Heart left ventricle (tissue), 16 donors: ENCODE data around the gene WNT16. TPM values are rescaled to one million over a fixed set of nuclear protein-coding genes. Genes with fewer than 3 reads are reported as not detected.

ENCODE experiments used
- ATAC-seq, 4 donors: fragments of 200-7000 bp; cut with Tn5 transposase; one replicate each; pipeline ENCODE4 v1.9.1; 2020 to 2022; ENCODE audit warnings: moderate library complexity in 4 of 4, mild to moderate bottlenecking in 3 of 4, moderate number of reproducible peaks in 1 of 4
- DNase-seq, 5 donors: peaks; one replicate each; pipeline ENCODE4 v3.0.0-alpha.2; 2020
- H3K27ac ChIP-seq, 12 donors: fragments of 200-600 bp; sonication (generic) in 4 of 12; one replicate each; pipeline versions ENCODE4 v1.5.0 to v1.8.0; 2016 to 2022; ENCODE audit warnings: mild to moderate bottlenecking in 2 of 12
- H3K27me3 ChIP-seq, 9 donors: fragments of 200-600 bp; sonication (generic) in 2 of 9; one replicate each; pipeline versions ENCODE4 v1.5.1 to v1.8.0; 2016 to 2022; ENCODE audit warnings: mild to moderate bottlenecking in 3 of 9
- H3K36me3 ChIP-seq, 9 donors: fragments of 200-600 bp; sonication (generic) in 2 of 9; one replicate each; pipeline versions ENCODE4 v1.5.0 to v1.8.0; 2018 to 2022; ENCODE audit warnings: mild to moderate bottlenecking in 2 of 9
- H3K4me1 ChIP-seq, 12 donors: fragments of 200-600 bp; sonication (generic) in 4 of 12; one replicate each; pipeline versions ENCODE4 v1.5.0 to v1.8.0; 2016 to 2022; ENCODE audit warnings: mild to moderate bottlenecking in 3 of 12
- H3K4me3 ChIP-seq, 12 donors: fragments of 200-600 bp; sonication (generic) in 4 of 12; one replicate each; pipeline versions ENCODE4 v1.5.0 to v1.8.0; 2017 to 2022; ENCODE audit warnings: mild to moderate bottlenecking in 9 of 12, moderate library complexity in 4 of 12
- H3K9me3 ChIP-seq, 12 donors: fragments of 200-600 bp; sonication (generic) in 4 of 12; one replicate each; pipeline versions ENCODE4 v1.5.0 to v1.8.0; 2016 to 2022; ENCODE audit warnings: mild to moderate bottlenecking in 1 of 12
- POLR2A ChIP-seq, 2 donors: fragments of 450-650 bp; IDR thresholded peaks; one replicate each; pipeline ENCODE4 v1.6.1; 2017; ENCODE audit warnings: antibody characterized with exemption in 2 of 2, mild to moderate bottlenecking in 2 of 2, moderate library complexity in 2 of 2
- WGBS, 4 donors: extraction: QIAGEN DNeasy Blood & Tissue Kit in 2 of 4; methylation state at CpG; one replicate each; pipeline versions ENCODE4 v1.1.5 to v1.1.7; 2013 to 2018; 5-methylcytosine and 5-hydroxymethylcytosine counted together
- intact Hi-C, 10 donors: fragments of 100-400 bp; cut with DNase I; formaldehyde crosslinking; loops; one replicate each; pipeline versions ENCODE4 v1.11.1 to v1.14.2; 2022
- polyA plus RNA-seq, 2 donors: library from polyadenylated mRNA; stranded (reverse); fragments of 200-250 nt; gene quantifications; one replicate each; pipeline ENCODE4 v1.2.3, GENCODE V29; 2013
- total RNA-seq, 9 donors: library from RNA; depleted of rRNA in 2 of 9; stranded (reverse); fragments of >200 nt in 2 of 9; fragmentation: NEBNext Ultra II Directional in 3 of 9; extraction: Animal tissue kit (Norgen Biotek cat#: 25700) in 3 of 9; gene quantifications; one replicate each; pipeline versions ENCODE4 v1.1.0 to v1.2.4, GENCODE V29; 2016 to 2023
- TF ChIP-seq, protein P1 (sequence below), 12 donors: fragments of 200-600 bp; sonication (generic) in 4 of 12; IDR thresholded peaks; one replicate each; pipeline versions ENCODE4 v1.5.0 to v1.8.0; 2018 to 2022; ENCODE audit warnings: antibody characterized with exemption in 12 of 12, mild to moderate bottlenecking in 5 of 12
- donor health status: ischemic (EF 13 %, LVEDD 7.1; RV severe dilation, severe dysfunction).
- donor health status: healthy with polysubstance abuse.
- donor health status: DM: no; HTN: yes; CAD: no.
- donor health status: DM: no; HTN: no; CAD: no.
- donor health status: ischemic (EF 25% LVEDD 6.9; RV normal size, moderate dysfunction).
- donor health status: ischemic (EF 25% LVEDD 5.7; RV mildly dilated, moderate dysfunction).
- donor health status: healthy.
- donor health status: DM: yes; HTN: yes; CAD: no.
- donor health status: ischemic (EF 35%, LVEDD 5.7; RV mildly dilated, moderate dysfunction).
- donor health status: nonischemic (EF 11% LVEDD 7.7; RV severe dilation, severe dysfunction).
- donor health status: DM: yes; HTN: yes; CAD: no.
- donor health status: PGD.
- donor health status: ischemic (EF 29% LVEDD 5.4; RV normal size, mild dysfunction).
- donor health status: nonischemic (EF 23%, LVEDD 6.1; RV moderate dilation, normal function).

Gene WNT16
- total and polyA plus RNA-seq, 11 donors = 0.19 TPM; not detected in 10

DNA sequence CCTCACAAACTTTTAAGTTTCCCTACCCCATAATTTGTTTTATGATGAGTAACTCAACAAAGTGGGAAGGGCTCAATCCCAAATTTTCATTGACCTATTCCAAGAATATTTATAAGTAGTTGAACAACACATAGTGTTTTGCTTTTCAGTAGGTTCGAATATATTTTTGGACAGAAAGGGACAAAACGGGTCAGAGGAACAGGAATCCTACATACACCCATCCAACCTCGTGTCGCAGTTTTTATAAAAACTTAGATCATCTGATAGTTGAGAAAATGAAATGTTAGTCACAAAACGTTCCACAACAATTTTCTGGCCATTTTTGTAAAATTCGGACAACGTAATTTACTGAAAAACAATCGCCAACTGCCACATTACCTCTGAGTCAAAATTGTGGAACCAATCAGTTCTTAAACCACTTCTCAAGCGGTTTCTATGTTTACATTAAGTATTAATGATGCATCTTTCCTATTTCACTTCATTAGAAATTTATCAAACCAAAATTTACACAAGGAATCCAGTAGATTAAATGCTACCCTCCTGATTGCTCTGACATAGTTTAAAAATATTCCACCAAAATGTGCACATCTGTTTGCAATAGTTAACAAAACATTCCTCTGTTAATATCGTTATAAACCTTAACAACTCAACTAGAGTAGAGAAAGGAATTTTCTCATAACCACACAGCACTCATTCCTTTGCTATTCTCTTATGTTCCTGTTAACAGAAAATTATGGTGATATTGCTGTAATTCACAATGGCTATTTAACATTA is 6.3 kb downstream of the WNT16 start:
- H3K27me3 ChIP-seq = peaks cover 4 to 57% (median 53%) of the 10 kb centered on the region in 9 donors
- no peak for DNase-seq

DNA sequence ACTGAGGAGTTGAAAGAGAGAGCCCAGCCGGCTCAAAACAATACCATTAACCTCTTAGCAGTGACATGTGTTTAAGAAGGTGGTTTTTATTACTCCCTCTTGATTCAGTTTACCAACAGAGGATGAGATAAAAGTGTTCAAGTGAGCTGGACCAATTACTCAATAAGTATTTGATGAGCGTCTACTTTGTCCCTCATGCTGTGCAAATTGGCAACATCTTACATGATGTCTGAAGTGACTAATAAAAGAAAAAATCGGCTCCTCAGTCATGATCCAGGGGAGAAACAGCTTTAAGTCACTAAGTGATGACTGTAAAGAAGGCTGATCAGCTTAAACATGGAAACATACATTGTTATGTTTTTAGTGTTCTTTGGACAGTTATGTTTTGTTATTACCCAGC is 7.8 kb downstream of the WNT16 start:
- ATAC-seq (no peak), DNase-seq (no peak)
- Histone ChIP-seq H3K27me3 (peaks cover 0 to 42% (median 38%) of the 10 kb centered on the region in 9 donors), H3K4me3 (no peak overlapping the region), H3K4me1 (no peaks in the 10 kb centered on the region), H3K36me3 (no peaks in the 10 kb centered on the region), H3K9me3 (no peaks in the 10 kb centered on the region), H3K27ac (no peak overlapping the region)
- TF ChIP-seq POLR2A (IDR thresholded peaks at IDR 0.05) = no peak
- TF ChIP-seq, protein P1, sequence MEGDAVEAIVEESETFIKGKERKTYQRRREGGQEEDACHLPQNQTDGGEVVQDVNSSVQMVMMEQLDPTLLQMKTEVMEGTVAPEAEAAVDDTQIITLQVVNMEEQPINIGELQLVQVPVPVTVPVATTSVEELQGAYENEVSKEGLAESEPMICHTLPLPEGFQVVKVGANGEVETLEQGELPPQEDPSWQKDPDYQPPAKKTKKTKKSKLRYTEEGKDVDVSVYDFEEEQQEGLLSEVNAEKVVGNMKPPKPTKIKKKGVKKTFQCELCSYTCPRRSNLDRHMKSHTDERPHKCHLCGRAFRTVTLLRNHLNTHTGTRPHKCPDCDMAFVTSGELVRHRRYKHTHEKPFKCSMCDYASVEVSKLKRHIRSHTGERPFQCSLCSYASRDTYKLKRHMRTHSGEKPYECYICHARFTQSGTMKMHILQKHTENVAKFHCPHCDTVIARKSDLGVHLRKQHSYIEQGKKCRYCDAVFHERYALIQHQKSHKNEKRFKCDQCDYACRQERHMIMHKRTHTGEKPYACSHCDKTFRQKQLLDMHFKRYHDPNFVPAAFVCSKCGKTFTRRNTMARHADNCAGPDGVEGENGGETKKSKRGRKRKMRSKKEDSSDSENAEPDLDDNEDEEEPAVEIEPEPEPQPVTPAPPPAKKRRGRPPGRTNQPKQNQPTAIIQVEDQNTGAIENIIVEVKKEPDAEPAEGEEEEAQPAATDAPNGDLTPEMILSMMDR (IDR thresholded peaks at IDR 0.05) = no peak
- intact Hi-C loops = no loop called here
- 68 to 83% (median 78%) methylated on average over 3 of the region's 3 CpGs for WGBS, 4 donors

More for the DNA sequence above, 6.3 kb downstream of the WNT16 start:
- Histone ChIP-seq H3K4me3 (no peak overlapping the region), H3K4me1 (peaks cover 0 to 10% (median 5%) of the 10 kb centered on the region in 12 donors), H3K9me3 (no peaks in the 10 kb centered on the region), H3K36me3 (no peaks in the 10 kb centered on the region), H3K27ac (no peak overlapping the region)
- TF ChIP-seq, protein P1 (IDR thresholded peaks at IDR 0.05) = no peak
- TF ChIP-seq POLR2A (IDR thresholded peaks at IDR 0.05) = no peak
- whole genome bisulfite sequencing, 4 donors = 86 to 90% (median 89%) methylated on average over 10 of the region's 10 CpGs
- intact Hi-C loops = no loop called here
- ATAC-seq = no peak

DNA sequence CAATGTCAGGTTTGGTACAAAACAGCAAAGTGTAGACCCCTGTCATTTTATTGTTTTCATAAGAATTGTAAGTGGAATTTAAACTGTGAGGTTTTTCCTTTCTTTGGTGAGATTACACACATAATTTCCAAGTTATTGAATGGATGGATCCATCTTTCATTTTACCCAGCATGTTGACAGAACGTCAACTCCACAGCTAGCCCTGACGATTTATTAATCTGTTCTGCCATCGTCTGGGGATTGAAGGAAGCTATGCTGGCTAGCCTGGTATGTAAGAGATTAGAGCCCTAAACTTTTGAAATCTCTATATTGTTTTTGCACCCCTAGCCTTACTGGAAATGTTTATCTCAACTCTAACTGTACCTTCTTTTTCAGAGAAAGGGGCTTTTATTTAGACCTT is 8.6 kb downstream of the WNT16 start:
- intact Hi-C loops = no loop called here
- H3K4me1 ChIP-seq = no peaks in the 10 kb centered on the region
- H3K27ac ChIP-seq = no peak overlapping the region
- H3K4me3 ChIP-seq = no peak overlapping the region
- H3K27me3 ChIP-seq = peaks cover 0 to 34% (median 30%) of the 10 kb centered on the region in 9 donors
- ATAC-seq = no peak
- WGBS, 4 donors = 3 to 14% (median 8%) methylated on average over 3 of the region's 3 CpGs
- H3K36me3 ChIP-seq = peaks cover 0 to under 1% (median 0%) of the 10 kb centered on the region in 9 donors
- TF ChIP-seq, protein P1 (IDR thresholded peaks at IDR 0.05) = peak in 3 of 12 donors; percentile 6 to 25 (median 11)
- TF ChIP-seq POLR2A (IDR thresholded peaks at IDR 0.05) = no peak
- H3K9me3 ChIP-seq = no peaks in the 10 kb centered on the region
- DNase-seq = no peak

DNA sequence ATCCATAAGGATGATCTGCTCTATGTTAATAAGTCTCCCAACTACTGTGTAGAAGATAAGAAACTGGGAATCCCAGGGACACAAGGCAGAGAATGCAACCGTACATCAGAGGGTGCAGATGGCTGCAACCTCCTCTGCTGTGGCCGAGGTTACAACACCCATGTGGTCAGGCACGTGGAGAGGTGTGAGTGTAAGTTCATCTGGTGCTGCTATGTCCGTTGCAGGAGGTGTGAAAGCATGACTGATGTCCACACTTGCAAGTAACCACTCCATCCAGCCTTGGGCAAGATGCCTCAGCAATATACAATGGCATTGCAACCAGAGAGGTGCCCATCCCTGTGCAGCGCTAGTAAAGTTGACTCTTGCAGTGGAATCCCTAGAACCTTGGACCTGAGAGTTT is 10.3 kb downstream of the WNT16 start:
- peak in 1 of 4 donors; percentile 33 for ATAC-seq
- H3K27ac ChIP-seq = no peak overlapping the region
- WGBS, 4 donors = 66 to 84% (median 72%) methylated on average over 5 of the region's 5 CpGs
- H3K9me3 ChIP-seq = no peaks in the 10 kb centered on the region
- TF ChIP-seq, protein P1 (IDR thresholded peaks at IDR 0.05) = no peak
- TF ChIP-seq POLR2A (IDR thresholded peaks at IDR 0.05) = no peak
- DNase-seq = no peak
- peaks cover 0 to 19% (median 14%) of the 10 kb centered on the region in 9 donors for H3K27me3 ChIP-seq
- no peak overlapping the region for H3K4me3 ChIP-seq
- intact Hi-C loops = no loop called here
- peaks cover 0 to 8% (median 0%) of the 10 kb centered on the region in 12 donors for H3K4me1 ChIP-seq
- H3K36me3 ChIP-seq = peaks cover 0 to 5% (median 0%) of the 10 kb centered on the region in 9 donors
